K562 (cell line): ENCODE measurements around the gene NUDCD3. TPM values are rescaled to one million over a fixed set of nuclear protein-coding genes. Genes with fewer than 3 reads are reported as not detected.

Source experiments
- ATAC-seq: fragments of 200-7000 bp; cut with Tn5 transposase; 3 replicates; pipeline ENCODE4 v1.9.1; 2020; ENCODE audit warnings: moderate library complexity
- BruUV-seq: library from RNA; stranded (reverse); fragments of 400-500 nt; replicated peaks from 2 replicates; lab custom pipeline; 2021; lab: Mats Ljungman, UMichigan
- CTCF ChIA-PET: fragments of 300-600 bp; formaldehyde crosslinking; extraction: SDS; loops from one replicate; lab custom pipeline; 2021; ENCODE audit warnings: low intra/inter-chr PET ratio; lab: Yijun Ruan, JAX
- POLR2A ChIA-PET: fragments of 300-600, 350-650 bp; sonication (Branson Sonifier 250); formaldehyde crosslinking; extraction: SDS; loops from one replicate; lab custom pipeline; 2021; ENCODE audit warnings: antibody characterized with exemption, inconsistent platforms; lab: Yijun Ruan, JAX
- DNase-seq, 4 experiments: peaks; one replicate each; pipeline versions ENCODE4 v3.0.0 to v3.0.0-alpha.2; 2011 to 2018; ENCODE audit warnings: low spot score in 3 of 4, mixed read lengths in 3 of 4; ENCODE audit errors: extremely low read depth in 1 of 4
- FAIRE-seq: peaks from 2 replicates; lab custom pipeline; 2011; peaks lifted over from hg19 to GRCh38; lab: Jason Lieb, UNC
- H2AFZ ChIP-seq: 2 replicates; pipeline ENCODE4 v1.6.0; 2011; ENCODE audit warnings: low read depth, low read length, control low read depth, inconsistent platforms
- H3K27ac ChIP-seq: fragments of 200-600 bp; 3 replicates; pipeline ENCODE4 v1.8.0; 2011; ENCODE audit warnings: low read depth, mild to moderate bottlenecking, control low read depth, inconsistent platforms, low read length, moderate library complexity, mixed read lengths; ENCODE audit errors: extremely low read depth
- H3K27me3 ChIP-seq, 2 experiments: fragments of 300-600 bp in 1 of 2; 2 replicates in 1 of 2; 3 replicates in 1 of 2; pipeline versions ENCODE4 v1.6.0 to v1.8.0; 2011; ENCODE audit warnings: inconsistent platforms in 2 of 2, low read length in 2 of 2, mild to moderate bottlenecking in 1 of 2, mixed read lengths in 1 of 2, moderate library complexity in 1 of 2; ENCODE audit not compliant: control insufficient read depth in 2 of 2, insufficient read depth in 2 of 2
- H3K36me3 ChIP-seq: fragments of 300-600 bp; 3 replicates; pipeline ENCODE4 v1.8.0; 2011; ENCODE audit warnings: mild to moderate bottlenecking, low read length, inconsistent platforms; ENCODE audit not compliant: control insufficient read depth, insufficient read depth
- H3K4me1 ChIP-seq, 2 experiments: fragments of 200-600 bp in 1 of 2; replicated peaks in 1 of 2; 2 replicates in 1 of 2; 3 replicates in 1 of 2; pipeline versions ENCODE4 v1.5.1 to v1.8.0; 2011; ENCODE audit warnings: inconsistent platforms in 2 of 2, low read length in 2 of 2, mild to moderate bottlenecking in 1 of 2, mixed read lengths in 1 of 2, moderate library complexity in 1 of 2; ENCODE audit not compliant: control insufficient read depth in 2 of 2, insufficient read depth in 2 of 2
- H3K4me2 ChIP-seq: 2 replicates; pipeline ENCODE4 v1.6.1; 2011; ENCODE audit warnings: low read length, control low read depth, inconsistent platforms, mixed read lengths; ENCODE audit not compliant: insufficient read depth
- H3K4me3 ChIP-seq: fragments of 200-600 bp; sonication (generic), shearing (Covaris generic); 2 replicates; pipeline ENCODE4 v1.5.1; 2016; ENCODE audit warnings: control low read depth, inconsistent platforms
- H3K79me2 ChIP-seq: fragments of 200-600 bp; 3 replicates; pipeline ENCODE4 v1.8.0; 2011; ENCODE audit warnings: low read length, inconsistent platforms; ENCODE audit not compliant: control insufficient read depth, insufficient read depth
- H3K9ac ChIP-seq, 2 experiments: 2 replicates each; pipeline versions ENCODE4 v1.6.0 to v1.6.1; 2011; ENCODE audit warnings: low read depth in 2 of 2, low read length in 2 of 2, control low read depth in 1 of 2, inconsistent platforms in 1 of 2, mild to moderate bottlenecking in 1 of 2, mixed read lengths in 1 of 2; ENCODE audit not compliant: insufficient read depth in 1 of 2
- H3K9me1 ChIP-seq: one replicate; pipeline ENCODE4 v1.6.0; 2011; ENCODE audit warnings: inconsistent platforms, mild to moderate bottlenecking, low read length, moderate library complexity; ENCODE audit not compliant: control insufficient read depth, insufficient read depth
- H3K9me3 ChIP-seq: replicated peaks from 2 replicates; pipeline ENCODE4 v1.5.1; 2011; ENCODE audit warnings: low read depth, low read length, inconsistent platforms; ENCODE audit not compliant: control insufficient read depth, insufficient read depth
- H4K20me1 ChIP-seq: replicated peaks from 2 replicates; pipeline ENCODE4 v1.6.1; 2011; ENCODE audit warnings: low read length, inconsistent platforms, mixed read lengths; ENCODE audit not compliant: control insufficient read depth, insufficient read depth
- EHMT2 ChIP-seq: fragments of 450-650 bp; IDR thresholded peaks from 2 replicates; pipeline ENCODE4 v1.6.1; 2018; ENCODE audit warnings: antibody characterized with exemption
- ETV5 ChIP-seq: sonication (generic); formaldehyde crosslinking; IDR thresholded peaks from 2 replicates; pipeline ENCODE4 v1.4.0; 2020; ENCODE audit warnings: low read depth, mild to moderate bottlenecking, missing genetic modification reagents
- FOXJ3 ChIP-seq: sonication (generic); formaldehyde crosslinking; IDR thresholded peaks from 2 replicates; pipeline ENCODE4 v1.4.0; 2020; ENCODE audit warnings: mild to moderate bottlenecking, missing genetic modification reagents
- GATAD2B ChIP-seq: fragments of 450-650 bp; IDR thresholded peaks from 2 replicates; pipeline ENCODE4 v1.6.1; 2017; ENCODE audit warnings: mild to moderate bottlenecking, borderline replicate concordance
- HDAC1 ChIP-seq, 2 experiments: fragments of 450-650 bp; IDR thresholded peaks; 2 replicates each; pipeline ENCODE4 v1.6.1; 2016 to 2017; ENCODE audit warnings: inconsistent platforms in 1 of 2, mild to moderate bottlenecking in 1 of 2, moderate library complexity in 1 of 2
- MYC ChIP-seq, 2 experiments: fragments of 250-450 bp in 1 of 2; sonication (Bioruptor Pico) in 1 of 2; IDR thresholded peaks; 2 replicates each; pipeline versions ENCODE4 v1.5.1 to v1.6.1; 2012 to 2021; ENCODE audit warnings: low read depth in 2 of 2, borderline replicate concordance in 1 of 2, improper control_type of control experiment in 1 of 2, low read length in 1 of 2, mild to moderate bottlenecking in 1 of 2, moderate library complexity in 1 of 2
- RAD21 ChIP-seq, 2 experiments: fragments of 250-450 bp in 1 of 2; fragments of 450-650 bp in 1 of 2; sonication (Bioruptor Pico) in 1 of 2; formaldehyde crosslinking in 1 of 2; IDR thresholded peaks in 1 of 2; conservative IDR thresholded peaks in 1 of 2; 2 replicates each; pipeline versions ENCODE4 v1.4.0 to v1.8.0; 2020 to 2022; ENCODE audit warnings: mild to moderate bottlenecking in 2 of 2, moderate library complexity in 1 of 2
- STAG1 ChIP-seq: sonication (generic); formaldehyde crosslinking; IDR thresholded peaks from 2 replicates; pipeline ENCODE4 v1.5.0; 2020; ENCODE audit warnings: missing genetic modification reagents, borderline replicate concordance
- TARDBP ChIP-seq: fragments of 450-650 bp; IDR thresholded peaks from 2 replicates; pipeline ENCODE4 v1.6.1; 2016
- TFE3 ChIP-seq: fragments of 450-650 bp; formaldehyde crosslinking; IDR thresholded peaks from 2 replicates; pipeline ENCODE4 v1.4.0; 2020; ENCODE audit warnings: mild to moderate bottlenecking, mixed read lengths
- ZBTB7A ChIP-seq: IDR thresholded peaks from 2 replicates; pipeline ENCODE4 v1.6.1; 2011; ENCODE audit warnings: low read depth, mild to moderate bottlenecking, low read length, moderate library complexity, borderline replicate concordance; ENCODE audit not compliant: control insufficient read depth
- WGBS: fragments of 100-300 bp; shearing (Covaris generic); methylation state at CpG from one replicate; pipeline ENCODE4 v1.1.6; 2016; ENCODE audit warnings: low coverage, mixed read lengths; ENCODE audit not compliant: insufficient coverage; ENCODE audit errors: missing lambda C conversion rate; 5-methylcytosine and 5-hydroxymethylcytosine counted together
- in situ Hi-C: fragments of 300-500 bp; cut with MboI; formaldehyde crosslinking; loops from 4 replicates; pipeline ENCODE4 v1.15.0; 2018; ENCODE audit warnings: inconsistent platforms, mixed read lengths
- intact Hi-C: fragments of 100-400 bp; cut with micrococcal nuclease; formaldehyde crosslinking; loops from 2 replicates; pipeline ENCODE4 v1.14.2; 2022
- polyA plus RNA-seq, 8 experiments: library from polyadenylated mRNA; depleted of rRNA in 4 of 8; stranded (reverse) in 5 of 8; unstranded in 3 of 8; fragments of >200 nt; fragmentation: Nextera tagmentation in 2 of 8; fragmentation: Illumina TruSeq in 1 of 8; extraction: Ambion mirVana in 2 of 8; extraction: Trizol in 1 of 8; gene quantifications; 2 replicates each; pipeline versions ENCODE4 v1.2.1 to v1.2.3, GENCODE V29; 2011 to 2014; ENCODE audit warnings: inconsistent platforms in 1 of 8, missing spikeins in 1 of 8
- total RNA-seq, 7 experiments: library from RNA; depleted of rRNA in 6 of 7; stranded (reverse); fragments of >200 nt in 6 of 7; fragmentation: Illumina TruSeq in 2 of 7; extraction: Trizol in 2 of 7; gene quantifications; 2 replicates each; pipeline versions ENCODE4 v1.2.1 to v1.2.3, GENCODE V29; 2011 to 2021; ENCODE audit warnings: low replicate concordance in 1 of 7
- TF ChIP-seq, protein P1 (sequence below): IDR thresholded peaks from 3 replicates; pipeline ENCODE4 v1.6.1; 2011; ENCODE audit warnings: borderline replicate concordance, mild to moderate bottlenecking; ENCODE audit not compliant: insufficient read length, insufficient read depth
- TF ChIP-seq, protein P2 (sequence below): fragments of 250-450 bp; sonication (Bioruptor Pico); IDR thresholded peaks from 2 replicates; pipeline ENCODE4 v1.4.0; 2020; ENCODE audit warnings: mild to moderate bottlenecking, moderate library complexity, borderline replicate concordance
- TF ChIP-seq, protein P3 (sequence below): IDR thresholded peaks from 2 replicates; pipeline ENCODE4 v1.6.1; 2012; ENCODE audit warnings: low read depth, low read length, improper control_type of control experiment, borderline replicate concordance

NUDCD3 gene
- total and polyA plus RNA-seq, 9 of the 15 experiments (the other 6 are each of a cell fraction or from before 2014, with no cell fraction given): 24.8 to 64.2 (median 42.6) TPM

GRCh38 chr7:44375236-44375699 is 115.2 kb downstream of the NUDCD3 start:
- no peak overlapping the region for H3K4me3 ChIP-seq
- H2AFZ ChIP-seq: no peak overlapping the region
- 1% methylated on average over 9 of the region's 9 CpGs for WGBS
- DNase-seq: peak; percentile 36 to 49 (median 44)
- ATAC-seq: peak; percentile 78
- no peaks in the 10 kb centered on the region for H3K79me2 ChIP-seq
- no peaks in the 10 kb centered on the region for H3K9me3 ChIP-seq
- H3K4me2 ChIP-seq: no peak overlapping the region
- H3K4me1 ChIP-seq: peaks cover 3 to 4% of the 10 kb centered on the region in 2 experiments; a peak in 4 of 5 replicates
- BruUV-seq: no TSS peak
- in situ Hi-C loops (no loop called here), intact Hi-C loops (loop anchor here (10.0 kb wide), 1 partner anchor 100 kb away; no protein-coding TSS in a partner anchor)
- no peak for FAIRE-seq
- peaks cover 0 to 11% of the 10 kb centered on the region in 2 experiments; a peak in 2 of 5 replicates for H3K27me3 ChIP-seq
- H3K9ac ChIP-seq: 0 out of 4 replicates have a peak overlapping the region, but pooled peaks of 1 of the 2 experiments have one; percentile 33
- CTCF ChIA-PET: no interaction called here
- POLR2A ChIA-PET: interaction anchor here (0.9 kb wide), 1 partner anchor 190 kb away, joined by 4 read pairs; no protein-coding TSS in a partner anchor
- no peaks in the 10 kb centered on the region for H3K36me3 ChIP-seq
- no peak overlapping the region for H3K27ac ChIP-seq
- H3K9me1 ChIP-seq: peaks cover 5% of the 10 kb centered on the region
- no peaks in the 10 kb centered on the region for H4K20me1 ChIP-seq
- TF ChIP-seq TFE3 (no peak), HDAC1 (IDR thresholded peaks at IDR 0.05) (no peak), ETV5 (CRISPR knock-in tag) (no peak), STAG1 (peak; percentile 33; the same call in 1 of the 2 replicates), GATAD2B (no peak), ZBTB7A (no peak), EHMT2 (no peak), FOXJ3 (CRISPR knock-in tag) (no peak), TARDBP (no peak), RAD21 (CRISPR knock-in tag; conservative IDR thresholded peaks at IDR 0.05 in 1 of 2, IDR thresholded peaks at IDR 0.05 in 1 of 2) (peak in 1 of 2 experiments; percentile 46; a peak in 2 of 4 replicates), MYC (IDR thresholded peaks at IDR 0.05; ENCODE audit: low read depth, low read length) (no peak), MYC (CRISPR knock-in tag; IDR thresholded peaks at IDR 0.05; ENCODE audit: borderline replicate concordance, low read depth) (no peak)
- TF ChIP-seq, protein P1, sequence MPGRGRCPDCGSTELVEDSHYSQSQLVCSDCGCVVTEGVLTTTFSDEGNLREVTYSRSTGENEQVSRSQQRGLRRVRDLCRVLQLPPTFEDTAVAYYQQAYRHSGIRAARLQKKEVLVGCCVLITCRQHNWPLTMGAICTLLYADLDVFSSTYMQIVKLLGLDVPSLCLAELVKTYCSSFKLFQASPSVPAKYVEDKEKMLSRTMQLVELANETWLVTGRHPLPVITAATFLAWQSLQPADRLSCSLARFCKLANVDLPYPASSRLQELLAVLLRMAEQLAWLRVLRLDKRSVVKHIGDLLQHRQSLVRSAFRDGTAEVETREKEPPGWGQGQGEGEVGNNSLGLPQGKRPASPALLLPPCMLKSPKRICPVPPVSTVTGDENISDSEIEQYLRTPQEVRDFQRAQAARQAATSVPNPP: no peak
- TF ChIP-seq, protein P2, sequence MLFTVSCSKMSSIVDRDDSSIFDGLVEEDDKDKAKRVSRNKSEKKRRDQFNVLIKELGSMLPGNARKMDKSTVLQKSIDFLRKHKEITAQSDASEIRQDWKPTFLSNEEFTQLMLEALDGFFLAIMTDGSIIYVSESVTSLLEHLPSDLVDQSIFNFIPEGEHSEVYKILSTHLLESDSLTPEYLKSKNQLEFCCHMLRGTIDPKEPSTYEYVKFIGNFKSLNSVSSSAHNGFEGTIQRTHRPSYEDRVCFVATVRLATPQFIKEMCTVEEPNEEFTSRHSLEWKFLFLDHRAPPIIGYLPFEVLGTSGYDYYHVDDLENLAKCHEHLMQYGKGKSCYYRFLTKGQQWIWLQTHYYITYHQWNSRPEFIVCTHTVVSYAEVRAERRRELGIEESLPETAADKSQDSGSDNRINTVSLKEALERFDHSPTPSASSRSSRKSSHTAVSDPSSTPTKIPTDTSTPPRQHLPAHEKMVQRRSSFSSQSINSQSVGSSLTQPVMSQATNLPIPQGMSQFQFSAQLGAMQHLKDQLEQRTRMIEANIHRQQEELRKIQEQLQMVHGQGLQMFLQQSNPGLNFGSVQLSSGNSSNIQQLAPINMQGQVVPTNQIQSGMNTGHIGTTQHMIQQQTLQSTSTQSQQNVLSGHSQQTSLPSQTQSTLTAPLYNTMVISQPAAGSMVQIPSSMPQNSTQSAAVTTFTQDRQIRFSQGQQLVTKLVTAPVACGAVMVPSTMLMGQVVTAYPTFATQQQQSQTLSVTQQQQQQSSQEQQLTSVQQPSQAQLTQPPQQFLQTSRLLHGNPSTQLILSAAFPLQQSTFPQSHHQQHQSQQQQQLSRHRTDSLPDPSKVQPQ (CRISPR knock-in tag): no peak
- TF ChIP-seq, protein P3, sequence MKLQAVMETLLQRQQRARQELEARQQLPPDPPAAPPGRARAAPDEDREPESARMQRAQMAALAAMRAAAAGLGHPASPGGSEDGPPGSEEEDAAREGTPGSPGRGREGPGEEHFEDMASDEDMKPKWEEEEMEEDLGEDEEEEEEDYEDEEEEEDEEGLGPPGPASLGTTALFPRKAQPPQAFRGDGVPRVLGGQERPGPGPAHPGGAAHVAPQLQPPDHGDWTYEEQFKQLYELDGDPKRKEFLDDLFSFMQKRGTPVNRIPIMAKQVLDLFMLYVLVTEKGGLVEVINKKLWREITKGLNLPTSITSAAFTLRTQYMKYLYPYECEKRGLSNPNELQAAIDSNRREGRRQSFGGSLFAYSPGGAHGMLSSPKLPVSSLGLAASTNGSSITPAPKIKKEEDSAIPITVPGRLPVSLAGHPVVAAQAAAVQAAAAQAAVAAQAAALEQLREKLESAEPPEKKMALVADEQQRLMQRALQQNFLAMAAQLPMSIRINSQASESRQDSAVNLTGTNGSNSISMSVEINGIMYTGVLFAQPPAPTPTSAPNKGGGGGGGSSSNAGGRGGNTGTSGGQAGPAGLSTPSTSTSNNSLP: no peak
